GM12873 (cell line): ENCODE measurements around the gene RASL10B.
A peak's percentile ranks its signal among the peaks of the same experiment; 100 is the strongest.

ENCODE experiments used
- TF ChIP-seq, protein P1 (sequence below): IDR thresholded peaks from 2 replicates; pipeline ENCODE4 v1.5.1; 2012; ENCODE audit warnings: low read depth, mild to moderate bottlenecking, moderate library complexity, low read length, control low read depth; ENCODE audit not compliant: insufficient read depth; ENCODE audit errors: missing control alignments

The RASL10B gene

GRCh38 chr17:35764123-35764991 lies 32.9 kb downstream of the RASL10B start:
- TF ChIP-seq, protein P1, sequence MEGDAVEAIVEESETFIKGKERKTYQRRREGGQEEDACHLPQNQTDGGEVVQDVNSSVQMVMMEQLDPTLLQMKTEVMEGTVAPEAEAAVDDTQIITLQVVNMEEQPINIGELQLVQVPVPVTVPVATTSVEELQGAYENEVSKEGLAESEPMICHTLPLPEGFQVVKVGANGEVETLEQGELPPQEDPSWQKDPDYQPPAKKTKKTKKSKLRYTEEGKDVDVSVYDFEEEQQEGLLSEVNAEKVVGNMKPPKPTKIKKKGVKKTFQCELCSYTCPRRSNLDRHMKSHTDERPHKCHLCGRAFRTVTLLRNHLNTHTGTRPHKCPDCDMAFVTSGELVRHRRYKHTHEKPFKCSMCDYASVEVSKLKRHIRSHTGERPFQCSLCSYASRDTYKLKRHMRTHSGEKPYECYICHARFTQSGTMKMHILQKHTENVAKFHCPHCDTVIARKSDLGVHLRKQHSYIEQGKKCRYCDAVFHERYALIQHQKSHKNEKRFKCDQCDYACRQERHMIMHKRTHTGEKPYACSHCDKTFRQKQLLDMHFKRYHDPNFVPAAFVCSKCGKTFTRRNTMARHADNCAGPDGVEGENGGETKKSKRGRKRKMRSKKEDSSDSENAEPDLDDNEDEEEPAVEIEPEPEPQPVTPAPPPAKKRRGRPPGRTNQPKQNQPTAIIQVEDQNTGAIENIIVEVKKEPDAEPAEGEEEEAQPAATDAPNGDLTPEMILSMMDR, result peak; percentile 96

DNA sequence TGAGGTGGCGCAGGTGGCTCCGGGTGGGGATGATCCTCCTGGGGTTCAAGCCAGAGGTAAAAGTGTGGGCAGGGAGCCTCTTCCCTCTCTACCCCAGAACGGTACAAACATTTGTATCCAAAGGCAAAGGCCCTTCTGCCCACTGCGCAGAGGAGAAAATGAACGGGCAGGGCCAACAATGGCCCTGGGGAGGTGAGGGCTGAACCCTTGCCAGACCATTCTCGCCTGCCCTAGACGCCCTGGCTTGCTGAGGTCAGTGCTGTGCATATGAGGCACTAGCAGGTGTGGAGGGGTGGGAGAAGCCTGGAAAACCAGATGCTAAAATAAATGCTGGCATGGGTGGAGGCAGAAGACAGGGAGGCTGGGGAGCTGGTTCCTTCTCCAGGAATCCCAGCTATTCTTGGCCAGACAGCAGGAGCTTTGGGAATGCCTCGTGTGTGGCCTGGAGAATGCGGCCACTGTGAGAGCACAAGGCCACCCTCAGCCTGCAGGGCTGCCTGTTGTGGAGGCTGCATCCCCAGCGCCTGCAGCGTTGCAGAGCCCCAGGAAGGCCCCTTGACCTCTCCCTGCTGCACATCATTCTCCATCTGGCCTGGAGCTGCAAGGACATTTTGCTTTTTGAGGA lies 33.8 kb downstream of the RASL10B start:
- TF ChIP-seq, protein P1, result no peak

DNA sequence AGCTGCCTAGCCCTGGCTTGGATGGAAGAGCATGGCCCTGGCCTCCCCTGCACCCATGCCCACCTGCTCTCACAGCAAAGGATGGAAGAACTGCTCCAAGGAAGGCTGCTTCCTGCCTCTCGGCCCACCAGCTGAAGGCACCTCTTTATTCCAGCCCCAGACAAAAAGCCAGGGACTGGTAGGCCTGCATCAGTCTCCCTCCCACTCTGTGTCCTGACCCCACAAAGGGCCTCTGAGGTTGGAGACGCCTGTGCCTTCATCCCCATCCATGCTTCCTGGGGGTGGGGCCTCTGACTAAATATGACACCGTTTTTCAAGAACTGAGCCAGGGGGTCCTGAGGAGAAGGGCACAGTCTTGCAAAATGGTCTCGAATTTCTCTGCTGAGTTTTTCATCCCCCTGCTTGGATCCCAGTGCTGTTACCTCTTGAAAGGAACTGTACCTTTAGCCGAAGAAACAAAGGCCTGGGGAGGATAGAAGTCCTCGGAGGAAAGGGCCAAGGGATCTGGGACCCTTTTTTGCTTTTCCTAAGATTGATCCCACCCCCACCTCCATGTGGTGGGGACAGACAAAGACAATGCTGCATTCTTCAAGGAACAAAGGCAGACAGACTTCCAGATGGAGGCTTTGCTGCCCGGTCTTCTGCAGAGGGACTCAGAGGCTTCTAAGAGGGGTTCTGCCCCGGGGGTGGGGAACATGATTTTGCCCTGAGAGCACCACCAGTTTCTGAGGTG lies 34.5 kb downstream of the RASL10B start:
- TF ChIP-seq, protein P1, result no peak

GRCh38 chr17:35766489-35766877 lies 35.0 kb downstream of the RASL10B start:
- TF ChIP-seq, protein P1, result no peak

DNA sequence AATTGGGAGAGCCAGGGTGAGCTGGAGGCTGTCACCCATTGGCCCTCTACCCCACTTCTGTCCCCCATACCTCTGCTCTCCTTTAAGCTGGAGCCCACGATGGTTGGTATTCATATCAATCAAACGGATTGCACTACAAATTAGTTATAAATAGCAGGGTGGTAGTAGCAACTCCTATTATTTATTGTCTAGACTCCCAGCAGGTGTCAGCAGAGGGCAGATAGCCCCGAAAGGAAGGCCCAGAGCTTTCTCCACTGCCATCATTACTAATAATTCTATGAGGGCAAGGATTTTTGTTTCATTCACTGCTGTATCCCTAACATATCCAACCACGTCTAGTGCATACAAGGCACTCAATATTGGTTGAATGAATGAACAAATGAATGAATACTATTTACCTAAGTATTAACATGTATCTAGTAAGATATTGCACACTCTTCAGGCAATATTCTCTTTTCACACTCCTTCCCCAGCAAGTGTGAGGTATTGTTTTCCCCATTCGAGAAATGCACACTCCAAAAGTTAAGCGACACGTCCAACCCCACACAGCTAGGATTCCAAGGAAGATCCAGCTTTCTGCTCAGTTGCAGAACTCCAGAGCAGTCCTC lies 35.6 kb downstream of the RASL10B start:
- TF ChIP-seq, protein P1, result peak; percentile 50

- TF ChIP-seq, protein P1, result no peak
These were observed 37.4 kb downstream of the RASL10B start for GRCh38 chr17:35768797-35769196.
